ENCODE data around the gene OTOG. TPM values are rescaled to one million over a fixed set of nuclear protein-coding genes. Genes with fewer than 3 reads are reported as not detected.
A peak's percentile ranks its signal among the peaks of the same experiment; 100 is the strongest.

Gene OTOG
- total RNA-seq, 1 experiment from 2014 or later = not detected

- Mint-ChIP-seq H3K4me3 (ENCODE audit: unreplicated experiment) (no peak overlapping the region), H3K4me1 (ENCODE audit: insufficient read depth, unreplicated experiment) (no peaks in the 10 kb centered on the region), H3K27me3 (ENCODE audit: insufficient read depth, unreplicated experiment) (peaks cover 55% of the 10 kb centered on the region), H3K9me3 (ENCODE audit: unreplicated experiment) (no peaks in the 10 kb centered on the region), H3K27ac (ENCODE audit: low read depth, unreplicated experiment) (no peak overlapping the region), H3K36me3 (ENCODE audit: insufficient read depth, unreplicated experiment) (no peaks in the 10 kb centered on the region)
- BruUV-seq (replicated peaks) = no TSS peak
- ChIA-PET CTCF (interaction anchor here (0.8 kb wide), 1 partner anchor 145 kb away, joined by 3 read pairs; no protein-coding TSS in a partner anchor), POLR2A (no interaction called here)
- TF ChIP-seq, protein P1, sequence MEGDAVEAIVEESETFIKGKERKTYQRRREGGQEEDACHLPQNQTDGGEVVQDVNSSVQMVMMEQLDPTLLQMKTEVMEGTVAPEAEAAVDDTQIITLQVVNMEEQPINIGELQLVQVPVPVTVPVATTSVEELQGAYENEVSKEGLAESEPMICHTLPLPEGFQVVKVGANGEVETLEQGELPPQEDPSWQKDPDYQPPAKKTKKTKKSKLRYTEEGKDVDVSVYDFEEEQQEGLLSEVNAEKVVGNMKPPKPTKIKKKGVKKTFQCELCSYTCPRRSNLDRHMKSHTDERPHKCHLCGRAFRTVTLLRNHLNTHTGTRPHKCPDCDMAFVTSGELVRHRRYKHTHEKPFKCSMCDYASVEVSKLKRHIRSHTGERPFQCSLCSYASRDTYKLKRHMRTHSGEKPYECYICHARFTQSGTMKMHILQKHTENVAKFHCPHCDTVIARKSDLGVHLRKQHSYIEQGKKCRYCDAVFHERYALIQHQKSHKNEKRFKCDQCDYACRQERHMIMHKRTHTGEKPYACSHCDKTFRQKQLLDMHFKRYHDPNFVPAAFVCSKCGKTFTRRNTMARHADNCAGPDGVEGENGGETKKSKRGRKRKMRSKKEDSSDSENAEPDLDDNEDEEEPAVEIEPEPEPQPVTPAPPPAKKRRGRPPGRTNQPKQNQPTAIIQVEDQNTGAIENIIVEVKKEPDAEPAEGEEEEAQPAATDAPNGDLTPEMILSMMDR (IDR thresholded peaks at IDR 0.05; ENCODE audit: unreplicated experiment) = no peak
- no peak for DNase-seq (ENCODE audit: unreplicated experiment)
- intact Hi-C loops (cut with micrococcal nuclease) = no loop called here
Observed at GRCh38 chr11:17531071-17531600, 15.9 kb upstream of the OTOG start.

GRCh38 chr11:17531636-17532113 lies 15.4 kb upstream of the OTOG start:
- ChIA-PET POLR2A (no interaction called here), CTCF (interaction anchor here (0.6 to 0.8 kb wide), 2 partner anchors 27 to 145 kb away, joined by 3 read pairs; no protein-coding TSS in a partner anchor)
- no peak overlapping the region for H3K4me3 Mint-ChIP-seq (ENCODE audit: unreplicated experiment)
- BruUV-seq (replicated peaks) = no TSS peak
- H3K36me3 Mint-ChIP-seq (ENCODE audit: insufficient read depth, unreplicated experiment) = no peaks in the 10 kb centered on the region
- H3K9me3 Mint-ChIP-seq (ENCODE audit: unreplicated experiment) = no peaks in the 10 kb centered on the region
- TF ChIP-seq, protein P1 (IDR thresholded peaks at IDR 0.05; ENCODE audit: unreplicated experiment) = no peak
- no peak overlapping the region for H3K27ac Mint-ChIP-seq (ENCODE audit: low read depth, unreplicated experiment)
- no peaks in the 10 kb centered on the region for H3K4me1 Mint-ChIP-seq (ENCODE audit: insufficient read depth, unreplicated experiment)
- DNase-seq (ENCODE audit: unreplicated experiment) = peak; percentile 13
- intact Hi-C loops (cut with micrococcal nuclease) = no loop called here
- H3K27me3 Mint-ChIP-seq (ENCODE audit: insufficient read depth, unreplicated experiment) = peaks cover 60% of the 10 kb centered on the region

DNA sequence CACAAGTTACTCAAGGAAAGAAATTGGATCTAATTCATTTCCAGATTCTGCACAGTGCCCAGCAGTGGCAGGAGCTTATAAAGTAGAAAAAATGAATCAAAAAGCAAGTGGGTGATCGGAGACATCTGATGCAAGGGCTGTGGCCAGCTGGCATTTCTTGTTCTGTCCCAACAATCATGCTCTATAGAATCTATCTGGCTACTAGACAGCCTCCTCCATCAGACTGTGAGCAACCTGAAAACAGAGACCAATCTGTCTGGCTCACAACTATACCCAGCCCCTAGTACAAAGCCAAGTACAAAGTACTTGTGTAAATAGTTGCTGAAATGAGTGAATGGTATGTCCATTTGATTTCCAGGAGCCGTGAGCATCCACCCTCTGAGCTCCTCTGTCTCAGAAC lies 14.3 kb upstream of the OTOG start:
- no peak for DNase-seq (ENCODE audit: unreplicated experiment)
- POLR2A ChIA-PET = no interaction called here
- peaks cover 71% of the 10 kb centered on the region for H3K27me3 Mint-ChIP-seq (ENCODE audit: insufficient read depth, unreplicated experiment)
- no peaks in the 10 kb centered on the region for H3K36me3 Mint-ChIP-seq (ENCODE audit: insufficient read depth, unreplicated experiment)
- no peak overlapping the region for H3K27ac Mint-ChIP-seq (ENCODE audit: low read depth, unreplicated experiment)
- CTCF ChIA-PET = interaction anchor here (0.7 kb wide), 1 partner anchor 66 kb away, joined by 3 read pairs; no protein-coding TSS in a partner anchor
- no peaks in the 10 kb centered on the region for H3K4me1 Mint-ChIP-seq (ENCODE audit: insufficient read depth, unreplicated experiment)
- intact Hi-C loops (cut with micrococcal nuclease) = no loop called here
- BruUV-seq (replicated peaks) = no TSS peak
- no peaks in the 10 kb centered on the region for H3K9me3 Mint-ChIP-seq (ENCODE audit: unreplicated experiment)
- H3K4me3 Mint-ChIP-seq (ENCODE audit: unreplicated experiment) = no peak overlapping the region
- TF ChIP-seq, protein P1 (IDR thresholded peaks at IDR 0.05; ENCODE audit: unreplicated experiment) = no peak

DNA sequence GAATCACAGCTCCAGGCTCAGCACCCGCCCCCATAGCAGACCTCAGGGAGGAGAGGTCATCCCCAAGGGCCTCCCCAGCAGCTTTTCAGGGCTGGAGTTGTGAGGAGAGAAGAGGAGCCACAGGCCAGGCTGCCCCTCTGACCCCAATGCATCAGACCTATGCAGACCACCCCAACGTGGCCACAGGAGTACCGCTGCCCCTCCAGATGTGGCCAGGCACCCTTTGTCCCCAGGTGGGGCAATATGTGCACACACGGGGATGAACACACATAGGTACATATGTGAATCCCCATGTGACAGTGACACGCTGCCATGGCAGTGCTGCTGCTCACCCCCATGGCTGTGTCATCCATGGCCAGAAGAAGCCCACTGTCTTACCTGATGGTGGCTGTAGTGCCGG lies 13.7 kb upstream of the OTOG start:
- CTCF ChIA-PET = interaction anchor here (0.7 kb wide), 1 partner anchor 66 kb away, joined by 3 read pairs; no protein-coding TSS in a partner anchor
- H3K4me3 Mint-ChIP-seq (ENCODE audit: unreplicated experiment) = no peak overlapping the region
- no peak overlapping the region for H3K27ac Mint-ChIP-seq (ENCODE audit: low read depth, unreplicated experiment)
- H3K27me3 Mint-ChIP-seq (ENCODE audit: insufficient read depth, unreplicated experiment) = peaks cover 75% of the 10 kb centered on the region
- H3K36me3 Mint-ChIP-seq (ENCODE audit: insufficient read depth, unreplicated experiment) = no peaks in the 10 kb centered on the region
- TF ChIP-seq, protein P1 (IDR thresholded peaks at IDR 0.05; ENCODE audit: unreplicated experiment) = no peak
- no TSS peak for BruUV-seq (replicated peaks)
- H3K9me3 Mint-ChIP-seq (ENCODE audit: unreplicated experiment) = no peaks in the 10 kb centered on the region
- no peaks in the 10 kb centered on the region for H3K4me1 Mint-ChIP-seq (ENCODE audit: insufficient read depth, unreplicated experiment)
- POLR2A ChIA-PET = no interaction called here
- intact Hi-C loops (cut with micrococcal nuclease) = no loop called here
- no peak for DNase-seq (ENCODE audit: unreplicated experiment)

Measured in MCF 10A (cell line).